VCaP (cell line): ENCODE measurements around the gene PRKCZ.
"Not testable (repeated sequence)": the region's sequence is repeated elsewhere in the genome, so short reads cannot be mapped to it uniquely, and the experiment has no call there.

Source experiments
- H3K27ac ChIP-seq: fragments of 450-650 bp; 2 replicates; pipeline ENCODE4 v1.5.1; 2017
- CTCF ChIP-seq: fragments of 450-650 bp; conservative IDR thresholded peaks from 2 replicates; pipeline ENCODE4 v1.5.1; 2017; ENCODE audit warnings: mild to moderate bottlenecking, moderate library complexity

The PRKCZ gene

GRCh38 chr1:2137257-2138121 lies 87.3 kb downstream of the PRKCZ start:
- H3K27ac ChIP-seq: no peak overlapping the region
- TF ChIP-seq CTCF: no peak

GRCh38 chr1:2139156-2139555 lies 88.9 kb downstream of the PRKCZ start:
- not testable (repeated sequence) for H3K27ac ChIP-seq

- H3K27ac ChIP-seq: no peak overlapping the region
- no peak for TF ChIP-seq CTCF
Measured at GRCh38 chr1:2141025-2141424, 90.8 kb downstream of the PRKCZ start.

- no peak for TF ChIP-seq CTCF
- H3K27ac ChIP-seq: no peak overlapping the region
Measured at GRCh38 chr1:2143814-2144500, 93.7 kb downstream of the PRKCZ start.

- no peak for TF ChIP-seq CTCF
- H3K27ac ChIP-seq: no peak overlapping the region
Measured at GRCh38 chr1:2144501-2145090, 94.4 kb downstream of the PRKCZ start.

GRCh38 chr1:2145946-2146835 lies 96.0 kb downstream of the PRKCZ start:
- no peak for TF ChIP-seq CTCF
- no peak overlapping the region for H3K27ac ChIP-seq

GRCh38 chr1:2146836-2147517 lies 96.8 kb downstream of the PRKCZ start:
- TF ChIP-seq CTCF: no peak
- H3K27ac ChIP-seq: no peak overlapping the region

- H3K27ac ChIP-seq: not testable (repeated sequence)
Measured at GRCh38 chr1:2147869-2148268, 97.7 kb downstream of the PRKCZ start.
